Measurements from ENCODE around the gene SND1.
A peak's percentile ranks its signal among the peaks of the same experiment; 100 is the strongest.

Gene SND1

DNA sequence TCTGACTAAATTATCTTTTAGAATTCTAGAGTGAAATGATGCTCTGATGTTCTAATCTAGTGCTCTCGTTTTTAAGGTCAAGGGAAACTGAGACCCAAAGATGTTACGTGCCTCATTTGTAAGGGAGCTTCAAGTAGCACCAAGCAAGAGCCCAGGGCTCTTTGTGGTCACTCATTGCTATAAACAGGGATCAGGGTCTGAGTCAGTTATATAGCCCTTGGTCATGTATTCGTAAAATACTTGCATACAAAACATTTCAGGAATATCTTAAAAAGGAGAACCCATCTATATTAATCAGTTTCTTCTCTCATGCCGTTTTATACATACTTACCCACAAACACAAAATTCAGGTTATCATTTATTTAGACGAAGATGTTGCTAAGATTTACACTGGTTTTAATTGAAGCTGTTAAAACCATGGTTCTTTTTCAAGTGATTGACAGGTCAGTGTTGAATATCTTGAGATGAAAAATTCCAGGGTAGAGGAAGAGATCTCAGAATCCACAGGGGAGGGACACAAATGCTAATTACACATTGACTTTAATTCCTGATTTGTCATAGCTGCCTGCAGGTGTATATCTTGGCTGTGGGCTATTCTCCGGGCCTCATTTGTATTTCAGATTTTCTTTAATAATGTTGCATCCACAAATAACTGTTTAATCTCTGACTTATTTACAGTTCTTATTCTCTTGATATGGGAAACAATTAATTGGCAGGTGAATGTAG is 188.4 kb downstream of the SND1 start:
- DNase-seq = no peak

DNA sequence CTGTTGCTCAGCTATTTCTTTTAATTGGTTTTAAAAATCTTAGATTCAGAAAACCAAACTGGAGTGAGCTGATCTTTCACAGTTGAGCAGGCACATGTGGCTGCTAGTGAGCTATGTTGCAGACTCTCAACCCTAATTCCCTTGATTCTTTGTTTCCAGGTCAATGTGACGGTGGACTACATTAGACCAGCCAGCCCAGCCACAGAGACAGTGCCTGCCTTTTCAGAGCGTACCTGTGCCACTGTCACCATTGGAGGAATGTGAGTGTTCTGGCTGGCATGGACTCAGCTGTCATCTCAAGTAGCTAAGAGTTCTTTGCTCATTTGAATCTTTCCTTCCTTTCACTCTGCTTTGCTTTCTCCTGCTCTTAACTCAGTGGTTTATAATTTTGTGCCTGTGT is 192.2 kb downstream of the SND1 start:
- DNase-seq = no peak

GRCh38 chr7:127844707-127845331 is 192.8 kb downstream of the SND1 start:
- DNase-seq = no peak

DNA sequence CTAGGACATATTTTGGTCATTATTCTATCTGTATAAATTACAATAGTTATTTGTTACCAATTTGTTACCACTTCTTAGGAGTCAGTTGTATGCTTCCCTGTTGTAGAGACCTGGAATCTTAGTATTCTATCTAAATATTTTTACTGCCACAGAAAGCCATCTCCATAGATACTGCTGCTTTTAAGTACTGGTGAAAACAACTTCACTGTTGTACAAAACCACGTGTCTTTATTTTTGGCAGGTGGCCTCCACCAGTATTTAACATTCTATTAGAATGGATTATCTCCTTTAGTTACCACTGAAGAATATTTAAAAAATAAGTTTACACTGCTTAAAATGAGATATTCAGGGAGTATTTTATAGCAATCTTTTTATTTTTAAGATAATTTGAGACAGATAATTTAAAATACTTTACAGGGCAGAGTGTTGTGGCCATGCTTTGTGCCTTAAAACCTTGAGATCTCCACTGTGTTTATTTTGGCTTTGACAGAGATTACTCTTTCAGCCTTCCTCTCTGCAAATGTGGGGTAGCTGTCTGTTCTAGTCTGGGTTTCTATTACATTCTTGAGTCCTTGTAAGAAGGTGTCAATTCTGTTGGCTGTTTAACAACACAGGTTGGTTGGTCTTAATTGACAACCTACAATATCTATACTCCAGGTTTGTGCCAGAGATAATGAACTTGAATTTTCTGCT is 193.7 kb downstream of the SND1 start:
- no peak for DNase-seq

GRCh38 chr7:127847641-127848040 is 195.6 kb downstream of the SND1 start:
- no peak for DNase-seq

DNA sequence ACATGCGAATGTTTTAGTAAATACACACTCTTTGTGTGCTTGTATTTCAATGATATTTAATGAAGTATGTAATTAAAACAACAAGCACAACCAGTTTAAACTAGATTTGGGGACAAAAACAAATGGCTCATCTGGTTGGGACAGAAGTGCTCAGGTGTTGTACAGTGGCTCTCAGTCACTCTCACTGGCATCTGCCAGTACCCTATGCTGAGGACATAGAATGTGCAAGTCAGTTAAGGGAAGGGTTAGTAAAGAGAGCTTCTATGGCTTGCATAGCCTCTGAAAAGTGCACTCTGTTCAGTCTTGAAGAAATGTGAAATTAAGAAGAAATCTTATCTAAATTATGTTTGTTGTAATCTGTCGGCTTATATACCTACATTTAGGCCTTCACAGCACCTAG is 196.2 kb downstream of the SND1 start:
- no peak for DNase-seq

GRCh38 chr7:127850195-127850594 is 198.2 kb downstream of the SND1 start:
- no peak for DNase-seq

GRCh38 chr7:127854383-127854782 is 202.4 kb downstream of the SND1 start:
- DNase-seq = no peak

DNA sequence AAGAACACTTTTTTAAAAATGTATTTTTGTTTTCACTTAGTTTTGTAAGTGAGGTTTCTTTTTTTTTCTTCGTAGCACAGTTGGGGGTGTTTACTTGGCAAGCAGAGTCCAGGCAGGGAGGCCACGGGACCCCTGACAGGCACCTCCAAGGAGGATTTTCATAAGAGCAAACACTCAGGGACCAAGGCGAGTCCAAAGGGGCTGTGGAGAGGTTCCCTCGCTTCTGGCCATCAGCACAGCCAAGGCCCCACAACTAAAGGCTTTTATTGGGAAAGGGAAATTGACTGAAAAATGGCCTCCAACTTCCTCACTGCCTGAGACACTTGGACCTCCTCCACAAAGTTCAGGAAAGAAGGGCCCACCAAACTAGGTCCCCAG is 205.5 kb downstream of the SND1 start:
- DNase-seq = no peak

DNA sequence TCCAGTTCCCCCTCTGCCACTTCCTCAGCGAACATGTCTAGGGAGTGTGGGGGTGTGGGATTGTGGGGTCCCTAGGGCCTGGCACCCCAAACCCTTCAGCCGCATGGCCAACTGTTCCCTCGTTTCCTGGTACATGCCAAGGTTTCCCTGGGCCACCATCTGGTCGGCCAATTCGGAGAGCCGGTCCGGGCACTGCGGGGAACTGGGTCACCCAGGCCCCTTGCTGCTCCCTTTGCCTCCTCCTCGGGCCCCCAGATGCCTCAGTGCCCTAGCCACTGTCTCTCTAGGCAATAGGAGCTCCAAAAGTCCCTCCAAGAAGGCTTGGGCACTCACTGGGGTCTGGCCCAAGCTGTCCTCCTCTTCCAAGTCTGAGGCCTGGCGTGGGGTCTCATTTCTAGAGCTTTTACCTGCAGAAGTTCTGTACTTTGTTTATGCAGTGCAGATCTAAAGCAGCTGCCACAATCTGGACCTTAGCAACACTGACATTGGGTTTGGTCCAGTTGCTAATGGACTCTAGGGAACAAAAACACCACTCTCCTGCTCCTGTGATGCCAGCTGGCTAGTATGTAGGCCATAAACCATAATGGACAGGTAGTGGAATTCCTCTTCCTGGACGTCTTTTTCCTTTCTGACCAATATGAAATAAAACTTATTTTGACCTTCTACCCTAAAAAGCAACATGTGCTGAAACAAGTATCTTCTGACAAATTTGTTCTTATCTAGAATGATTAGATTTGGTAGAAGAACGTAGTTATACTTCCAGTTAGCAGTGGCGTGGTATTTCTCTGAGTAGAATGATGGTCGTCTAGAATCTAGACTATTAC is 206.3 kb downstream of the SND1 start:
- DNase-seq = peak; percentile 57

DNA sequence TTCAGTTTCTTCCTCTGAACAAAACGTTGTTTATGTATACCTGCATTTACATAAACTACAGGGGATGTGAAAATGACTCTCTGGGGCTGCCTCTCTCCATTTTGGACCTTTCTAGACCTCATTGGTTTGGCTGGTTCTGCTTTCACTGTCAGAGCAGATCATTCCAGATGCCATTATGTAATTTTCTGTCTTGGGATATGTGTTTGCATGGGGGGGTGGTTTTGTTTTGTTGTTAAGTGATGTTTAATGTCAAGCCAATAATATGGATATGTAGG is 206.9 kb downstream of the SND1 start:
- no peak for DNase-seq

DNA sequence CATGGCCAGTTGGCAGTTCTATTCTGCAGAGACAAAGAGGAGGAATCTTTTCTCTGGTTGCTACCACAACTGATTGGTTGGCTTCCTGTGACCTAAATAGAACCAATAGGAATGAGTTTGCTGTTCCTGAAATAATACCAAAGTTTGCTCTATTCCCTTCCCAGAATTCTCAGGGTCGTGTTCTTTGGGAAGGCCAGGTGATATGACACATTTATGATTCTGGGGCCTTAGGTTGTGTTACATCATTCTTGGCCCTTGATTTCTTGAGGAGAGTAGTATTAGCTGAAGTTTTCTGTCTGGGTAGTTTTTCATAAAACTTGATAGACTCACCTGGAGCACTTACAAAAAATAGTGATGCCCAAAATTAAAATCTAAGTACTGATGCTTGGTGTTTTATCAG is 207.3 kb downstream of the SND1 start:
- DNase-seq = no peak

- DNase-seq = no peak
Measured at GRCh38 chr7:127862525-127862924, 210.5 kb downstream of the SND1 start.

GRCh38 chr7:127863082-127863481 is 211.1 kb downstream of the SND1 start:
- DNase-seq = no peak

DNA sequence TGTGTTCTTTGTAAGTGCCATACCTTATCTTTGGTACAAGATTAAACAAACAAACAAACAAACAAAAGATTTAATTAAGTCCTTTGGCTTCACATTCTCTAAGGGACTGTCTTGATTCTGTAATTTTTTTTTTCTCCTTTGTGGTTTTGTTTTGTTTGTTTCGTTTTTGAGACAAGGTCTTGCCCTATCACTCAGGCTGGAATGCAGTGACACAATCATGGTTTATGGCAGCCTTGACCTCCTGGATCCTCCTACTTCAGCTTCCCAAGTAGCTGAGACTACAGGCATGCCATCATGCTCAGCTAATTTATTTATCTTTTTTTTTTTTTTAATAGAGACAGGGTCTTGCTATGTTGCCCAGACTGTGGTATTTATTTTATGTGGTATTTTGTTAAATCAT is 213.5 kb downstream of the SND1 start:
- DNase-seq = no peak

DNA sequence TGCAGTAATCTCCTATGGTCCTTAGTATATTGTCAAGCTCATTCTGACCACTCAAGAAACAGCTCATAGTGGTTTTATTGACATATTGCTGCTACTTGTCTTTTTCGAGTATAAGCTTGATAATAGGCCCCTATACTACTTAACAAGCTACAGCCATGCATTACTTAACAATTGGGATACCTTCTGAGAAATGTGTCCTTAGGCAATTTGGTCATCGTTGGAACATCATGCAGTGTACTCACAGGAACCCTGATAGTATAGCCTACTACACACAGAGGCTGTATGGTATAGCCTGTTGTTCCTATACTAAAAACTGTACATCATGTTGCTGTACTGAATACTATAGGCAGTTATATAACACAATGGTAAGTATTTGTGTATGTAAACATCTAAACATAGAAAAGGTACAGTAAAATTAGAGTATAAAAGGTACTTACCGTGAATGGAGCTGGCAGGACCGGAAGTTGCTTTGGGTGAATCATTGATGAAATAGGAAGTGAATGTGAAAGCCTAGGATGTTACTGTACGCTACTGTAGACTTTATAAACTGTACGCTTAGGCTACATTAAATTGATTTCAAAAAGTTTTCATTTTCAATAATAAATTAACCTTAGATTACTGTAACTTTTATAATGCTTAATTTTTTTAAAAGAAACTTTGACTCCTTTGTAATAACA is 218.4 kb downstream of the SND1 start:
- no peak for DNase-seq

DNA sequence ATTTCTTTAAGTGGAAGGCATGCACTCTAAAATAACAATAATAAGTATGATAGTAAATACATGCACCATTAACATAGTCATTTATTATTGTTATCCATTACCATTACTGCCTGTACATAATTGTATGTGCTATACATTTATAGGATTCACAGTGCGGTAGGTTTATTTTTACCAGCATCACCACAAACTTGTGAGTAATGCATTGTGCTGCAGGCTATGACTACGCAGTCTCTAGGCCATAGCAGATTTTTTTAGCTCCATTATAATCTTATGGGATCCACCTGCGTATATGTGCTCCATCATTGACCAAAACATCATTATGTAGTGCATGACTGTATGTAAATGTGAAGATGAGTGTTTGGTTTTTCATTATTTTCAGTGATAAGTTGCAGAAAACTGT is 219.2 kb downstream of the SND1 start:
- no peak for DNase-seq

DNA sequence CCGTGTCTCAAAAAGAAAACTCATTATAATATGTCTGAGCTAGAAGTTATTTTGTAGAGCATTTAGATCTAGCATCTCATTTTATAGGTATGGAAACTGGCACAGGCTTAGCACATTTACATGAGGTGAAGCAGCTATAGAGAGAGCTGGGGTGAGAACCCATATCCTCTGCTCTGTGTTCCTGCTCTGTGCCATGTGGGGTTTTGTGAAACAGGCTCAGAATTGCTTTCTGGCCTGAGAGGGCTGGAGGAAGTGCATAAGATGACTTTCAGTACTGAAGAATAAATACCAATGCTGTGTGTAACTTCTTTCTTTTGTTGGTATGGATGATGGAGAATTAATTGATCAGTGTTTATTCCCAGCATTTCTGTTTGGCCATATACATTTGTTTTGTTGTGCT is 220.1 kb downstream of the SND1 start:
- no peak for DNase-seq

DNA sequence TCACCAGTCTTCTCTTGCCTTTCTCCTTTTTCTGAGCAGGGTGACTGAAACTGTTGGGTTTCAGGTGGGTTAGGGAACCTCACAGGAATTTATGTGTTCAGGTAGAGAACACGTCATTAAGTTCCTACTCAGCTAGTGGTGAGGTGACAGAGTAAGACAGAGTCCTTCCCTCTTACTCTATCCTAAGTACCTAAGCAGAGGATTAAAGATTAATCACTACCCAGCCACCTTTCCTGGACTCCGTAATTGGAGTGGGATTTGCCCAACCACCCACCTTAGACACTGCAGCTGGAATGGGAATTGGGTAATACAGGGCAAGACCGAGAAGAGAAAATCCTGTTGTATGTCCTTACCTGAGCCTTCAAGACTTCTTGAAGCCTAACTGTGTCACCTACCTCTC is 221.2 kb downstream of the SND1 start:
- DNase-seq = no peak

- no peak for DNase-seq
Measured at GRCh38 chr7:127873715-127874636, 222.0 kb downstream of the SND1 start.

GRCh38 chr7:127874951-127875608 is 223.1 kb downstream of the SND1 start:
- DNase-seq = no peak
